Lower leg skin (tissue), 4 donors: Measurements from ENCODE around the gene AMPD3. TPM values are rescaled to one million over a fixed set of nuclear protein-coding genes. Genes with fewer than 3 reads are reported as not detected.

Experiments
- DNase-seq, 2 donors: peaks; one replicate each; pipeline ENCODE4 v3.0.0-alpha.2; 2019; ENCODE audit warnings: low spot score in 2 of 2
- H3K4me3 ChIP-seq: fragments of 200-600 bp; sonication (generic); 2 replicates; pipeline ENCODE4 v1.5.1; 2017; ENCODE audit warnings: mild to moderate bottlenecking, low read depth; ENCODE audit not compliant: poor library complexity, severe bottlenecking
- POLR2A ChIP-seq, 2 donors: fragments of 450-650 bp; IDR thresholded peaks; one replicate each; pipeline ENCODE4 v1.6.1; 2016 to 2017; ENCODE audit warnings: antibody characterized with exemption in 2 of 2, mild to moderate bottlenecking in 1 of 2, moderate library complexity in 1 of 2
- WGBS, 2 donors: methylation state at CpG; one replicate each; pipeline ENCODE4 v1.1.5; 2018; 5-methylcytosine and 5-hydroxymethylcytosine counted together
- intact Hi-C: fragments of 100-400 bp; cut with DNase I; formaldehyde crosslinking; loops from one replicate; pipeline ENCODE4 v1.15.0; 2023; ENCODE audit warnings: low total_unique reads
- total RNA-seq, 4 donors: library from RNA; depleted of rRNA; stranded (reverse); fragments of >200 nt; gene quantifications; one replicate each; pipeline ENCODE4 v1.1.0, GENCODE V29; 2016
- TF ChIP-seq, protein P1 (sequence below), 3 donors: fragments of 450-650 bp; IDR thresholded peaks; one replicate each; pipeline ENCODE4 v1.5.1; 2016; ENCODE audit warnings: antibody characterized with exemption in 3 of 3, mild to moderate bottlenecking in 3 of 3, moderate library complexity in 2 of 3

AMPD3 gene
- total RNA-seq, 4 donors from 2014 or later = 30.2 to 43.3 (median 32.6) TPM

DNA sequence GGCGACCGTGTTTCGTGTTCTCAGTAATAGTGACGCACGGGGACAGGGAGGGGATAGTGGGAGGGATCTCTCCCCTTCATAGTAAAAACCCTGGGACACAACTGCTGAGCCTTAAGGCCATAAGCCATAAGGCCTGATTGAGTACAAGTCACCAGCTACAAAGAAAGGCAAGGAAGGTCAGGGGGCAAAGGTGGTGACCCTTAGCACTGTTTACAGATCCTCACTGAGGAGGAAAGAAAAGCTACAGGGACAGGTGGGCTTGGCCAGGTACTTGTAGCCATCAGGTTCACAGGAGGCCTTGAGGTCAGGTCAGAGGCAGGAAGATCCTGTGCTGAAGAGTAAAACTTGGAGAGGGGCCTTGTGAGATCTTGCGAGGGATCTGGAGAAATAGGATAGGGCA is 15.1 kb upstream of the AMPD3 start:
- H3K4me3 ChIP-seq = no peak overlapping the region
- DNase-seq = no peak
- intact Hi-C loops = no loop called here
- TF ChIP-seq, protein P1, sequence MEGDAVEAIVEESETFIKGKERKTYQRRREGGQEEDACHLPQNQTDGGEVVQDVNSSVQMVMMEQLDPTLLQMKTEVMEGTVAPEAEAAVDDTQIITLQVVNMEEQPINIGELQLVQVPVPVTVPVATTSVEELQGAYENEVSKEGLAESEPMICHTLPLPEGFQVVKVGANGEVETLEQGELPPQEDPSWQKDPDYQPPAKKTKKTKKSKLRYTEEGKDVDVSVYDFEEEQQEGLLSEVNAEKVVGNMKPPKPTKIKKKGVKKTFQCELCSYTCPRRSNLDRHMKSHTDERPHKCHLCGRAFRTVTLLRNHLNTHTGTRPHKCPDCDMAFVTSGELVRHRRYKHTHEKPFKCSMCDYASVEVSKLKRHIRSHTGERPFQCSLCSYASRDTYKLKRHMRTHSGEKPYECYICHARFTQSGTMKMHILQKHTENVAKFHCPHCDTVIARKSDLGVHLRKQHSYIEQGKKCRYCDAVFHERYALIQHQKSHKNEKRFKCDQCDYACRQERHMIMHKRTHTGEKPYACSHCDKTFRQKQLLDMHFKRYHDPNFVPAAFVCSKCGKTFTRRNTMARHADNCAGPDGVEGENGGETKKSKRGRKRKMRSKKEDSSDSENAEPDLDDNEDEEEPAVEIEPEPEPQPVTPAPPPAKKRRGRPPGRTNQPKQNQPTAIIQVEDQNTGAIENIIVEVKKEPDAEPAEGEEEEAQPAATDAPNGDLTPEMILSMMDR (IDR thresholded peaks at IDR 0.05) = no peak
- TF ChIP-seq POLR2A (IDR thresholded peaks at IDR 0.05) = no peak
- WGBS, 2 donors = 81 to 84% methylated on average over 6 of the region's 6 CpGs

DNA sequence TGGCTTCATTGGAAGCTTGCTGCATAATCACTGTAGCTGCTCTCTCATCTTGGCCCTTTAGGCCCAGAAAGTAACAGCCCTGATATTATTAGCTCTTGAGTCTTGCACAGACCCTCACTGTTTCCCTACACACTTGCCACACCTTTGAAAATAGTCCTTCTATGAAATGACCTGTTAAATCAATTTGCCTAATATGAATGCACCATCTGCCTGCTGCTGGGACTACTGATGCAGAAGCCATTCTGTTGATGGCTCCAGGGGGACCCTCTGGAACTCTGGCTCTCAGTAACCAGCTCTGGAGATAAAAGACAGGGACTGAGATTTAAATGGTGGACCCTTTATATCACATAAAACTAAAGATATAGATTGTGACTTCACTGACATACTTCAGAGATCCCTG is 14.7 kb upstream of the AMPD3 start:
- TF ChIP-seq POLR2A (IDR thresholded peaks at IDR 0.05) = no peak
- TF ChIP-seq, protein P1 (IDR thresholded peaks at IDR 0.05) = no peak
- H3K4me3 ChIP-seq = no peak overlapping the region
- intact Hi-C loops = no loop called here
- no peak for DNase-seq

DNA sequence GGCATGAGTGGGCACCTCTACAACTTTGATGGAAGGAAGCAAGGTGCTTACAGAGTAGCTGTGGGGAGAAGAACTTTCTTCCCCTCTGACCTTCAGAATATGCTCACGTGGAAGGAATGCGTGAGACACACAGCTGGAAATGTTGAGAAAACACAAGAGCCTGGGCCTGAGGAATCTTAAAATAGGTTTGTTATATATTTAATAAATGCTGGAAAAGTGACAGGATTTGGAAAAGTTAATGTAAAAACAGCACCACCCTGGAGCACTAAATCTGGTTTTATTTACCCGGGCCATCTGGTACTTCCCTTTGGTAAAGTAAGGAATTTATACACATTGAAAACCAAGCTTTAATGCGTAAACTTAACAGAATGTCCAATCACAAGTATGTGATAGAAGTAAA is 14.0 kb upstream of the AMPD3 start:
- 90 to 94% methylated on average over 4 of the region's 4 CpGs for whole genome bisulfite sequencing, 2 donors
- TF ChIP-seq POLR2A (IDR thresholded peaks at IDR 0.05) = no peak
- TF ChIP-seq, protein P1 (IDR thresholded peaks at IDR 0.05) = no peak
- intact Hi-C loops = no loop called here
- no peak for DNase-seq
- H3K4me3 ChIP-seq = no peak overlapping the region

DNA sequence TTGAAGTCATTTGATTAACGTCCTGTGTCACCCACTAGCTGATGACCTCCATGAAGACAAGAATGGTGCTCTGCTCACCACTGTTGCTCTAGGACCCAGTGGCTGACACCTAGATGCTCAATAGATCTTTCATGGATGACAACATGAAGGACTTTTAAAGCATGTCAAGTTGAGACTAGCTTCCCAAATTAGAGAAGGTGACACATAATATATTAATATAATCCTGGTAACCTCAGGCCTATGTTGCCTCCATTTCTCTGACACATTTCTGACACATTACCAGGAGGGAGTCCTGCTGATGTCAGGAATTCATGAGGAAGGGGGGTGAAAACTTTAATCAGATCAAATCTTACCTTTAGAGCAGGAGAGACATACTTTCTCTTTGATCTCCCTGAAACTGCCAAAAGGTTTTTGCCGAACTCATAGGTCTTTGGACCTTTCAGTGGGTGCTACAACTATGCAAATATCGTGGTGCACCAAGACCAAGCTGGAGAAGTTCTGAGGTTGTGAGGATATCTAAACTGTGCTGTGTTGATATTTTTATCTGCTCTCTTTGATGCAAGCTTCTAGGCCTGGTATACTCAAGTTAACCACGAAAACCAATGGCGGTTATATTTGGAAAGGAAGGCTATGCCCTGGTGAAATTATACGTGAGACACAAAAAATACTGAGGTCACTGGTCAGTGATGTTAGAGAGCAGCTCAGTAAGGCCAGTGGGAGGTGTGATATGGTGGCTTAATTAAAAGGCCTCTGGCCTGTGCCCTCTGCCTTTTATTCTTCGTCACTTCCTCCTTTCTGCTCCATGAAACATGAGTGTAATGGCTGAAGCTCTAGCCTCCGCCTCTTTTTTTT is 13.2 kb upstream of the AMPD3 start:
- no peak overlapping the region for H3K4me3 ChIP-seq
- DNase-seq = no peak
- intact Hi-C loops = no loop called here
- TF ChIP-seq POLR2A (IDR thresholded peaks at IDR 0.05) = no peak
- TF ChIP-seq, protein P1 (IDR thresholded peaks at IDR 0.05) = no peak
- WGBS, 2 donors = 81 to 88% methylated on average over 8 of the region's 8 CpGs

DNA sequence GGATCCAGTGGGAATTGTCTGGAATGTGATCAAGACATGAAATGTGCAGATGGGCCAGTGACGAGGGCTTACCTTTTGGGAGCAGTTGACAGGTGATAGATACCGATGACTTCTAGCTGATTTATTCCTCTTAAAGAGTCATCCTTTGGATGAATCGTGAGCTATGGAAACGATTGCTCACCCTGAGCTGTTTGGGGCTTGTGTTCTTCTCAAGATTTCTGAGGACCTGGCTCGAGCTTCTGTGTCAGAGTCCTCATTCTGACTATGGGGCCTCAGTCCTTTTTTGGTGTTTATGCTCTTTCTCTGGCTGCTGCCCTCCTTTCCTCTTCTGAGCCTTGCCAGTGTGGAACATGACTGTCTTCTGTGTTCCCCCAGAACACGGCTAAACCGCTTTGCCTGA is 11.9 kb upstream of the AMPD3 start:
- no peak for DNase-seq
- TF ChIP-seq POLR2A (IDR thresholded peaks at IDR 0.05) = no peak
- TF ChIP-seq, protein P1 (IDR thresholded peaks at IDR 0.05) = no peak
- H3K4me3 ChIP-seq = no peak overlapping the region
- WGBS, 2 donors = 84 to 91% methylated on average over 7 of the region's 7 CpGs
- intact Hi-C loops = no loop called here
